Esophagus (tissue), 2 donors: Measurements from ENCODE around the gene ATXN7. TPM values are rescaled to one million over a fixed set of nuclear protein-coding genes. Genes with fewer than 3 reads are reported as not detected.

Experiments
- H3K27ac ChIP-seq, 2 donors: one replicate each; pipeline ENCODE4 v1.5.1; 2013; ENCODE audit warnings: low read depth in 2 of 2, mild to moderate bottlenecking in 2 of 2, inconsistent platforms in 1 of 2, low read length in 1 of 2, moderate library complexity in 1 of 2
- H3K27me3 ChIP-seq, 2 donors: one replicate each; pipeline ENCODE4 v1.6.1; 2013; ENCODE audit warnings: low read length in 2 of 2, control low read depth in 1 of 2, mild to moderate bottlenecking in 1 of 2; ENCODE audit not compliant: insufficient read depth in 2 of 2, control insufficient read depth in 1 of 2
- H3K36me3 ChIP-seq, 2 donors: one replicate each; pipeline ENCODE4 v1.6.1; 2013; ENCODE audit warnings: low read length in 1 of 2; ENCODE audit not compliant: control insufficient read depth in 2 of 2, insufficient read depth in 2 of 2
- H3K4me1 ChIP-seq, 2 donors: one replicate each; pipeline ENCODE4 v1.6.1; 2013; ENCODE audit warnings: low read length in 1 of 2; ENCODE audit not compliant: control insufficient read depth in 2 of 2, insufficient read depth in 2 of 2
- H3K4me3 ChIP-seq, 2 donors: one replicate each; pipeline ENCODE4 v1.5.1; 2013; ENCODE audit warnings: low read length in 2 of 2, mild to moderate bottlenecking in 2 of 2, low read depth in 1 of 2, moderate library complexity in 1 of 2
- H3K9me3 ChIP-seq, 2 donors: one replicate each; pipeline ENCODE4 v1.6.1; 2013; ENCODE audit warnings: mild to moderate bottlenecking in 2 of 2, low read depth in 1 of 2, low read length in 1 of 2, moderate library complexity in 1 of 2; ENCODE audit not compliant: control insufficient read depth in 2 of 2, insufficient read depth in 1 of 2
- WGBS, 2 donors: extraction: QIAGEN DNeasy Blood & Tissue Kit; methylation state at CpG; one replicate each; pipeline ENCODE4 v1.1.7; 2013; 5-methylcytosine and 5-hydroxymethylcytosine counted together
- polyA plus RNA-seq, 2 donors: library from polyadenylated mRNA; stranded (reverse); fragments of 200-250 nt; gene quantifications; one replicate each; pipeline ENCODE4 v1.2.3, GENCODE V29; 2013
- donor health status: healthy with polysubstance abuse.
- donor health status: Bipolar disorder and iron deficiency.

ATXN7 gene, protein sequence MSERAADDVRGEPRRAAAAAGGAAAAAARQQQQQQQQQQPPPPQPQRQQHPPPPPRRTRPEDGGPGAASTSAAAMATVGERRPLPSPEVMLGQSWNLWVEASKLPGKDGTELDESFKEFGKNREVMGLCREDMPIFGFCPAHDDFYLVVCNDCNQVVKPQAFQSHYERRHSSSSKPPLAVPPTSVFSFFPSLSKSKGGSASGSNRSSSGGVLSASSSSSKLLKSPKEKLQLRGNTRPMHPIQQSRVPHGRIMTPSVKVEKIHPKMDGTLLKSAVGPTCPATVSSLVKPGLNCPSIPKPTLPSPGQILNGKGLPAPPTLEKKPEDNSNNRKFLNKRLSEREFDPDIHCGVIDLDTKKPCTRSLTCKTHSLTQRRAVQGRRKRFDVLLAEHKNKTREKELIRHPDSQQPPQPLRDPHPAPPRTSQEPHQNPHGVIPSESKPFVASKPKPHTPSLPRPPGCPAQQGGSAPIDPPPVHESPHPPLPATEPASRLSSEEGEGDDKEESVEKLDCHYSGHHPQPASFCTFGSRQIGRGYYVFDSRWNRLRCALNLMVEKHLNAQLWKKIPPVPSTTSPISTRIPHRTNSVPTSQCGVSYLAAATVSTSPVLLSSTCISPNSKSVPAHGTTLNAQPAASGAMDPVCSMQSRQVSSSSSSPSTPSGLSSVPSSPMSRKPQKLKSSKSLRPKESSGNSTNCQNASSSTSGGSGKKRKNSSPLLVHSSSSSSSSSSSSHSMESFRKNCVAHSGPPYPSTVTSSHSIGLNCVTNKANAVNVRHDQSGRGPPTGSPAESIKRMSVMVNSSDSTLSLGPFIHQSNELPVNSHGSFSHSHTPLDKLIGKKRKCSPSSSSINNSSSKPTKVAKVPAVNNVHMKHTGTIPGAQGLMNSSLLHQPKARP
- polyA plus RNA-seq: 1 to 10 TPM; 2.6 to 5.9 TPM

DNA sequence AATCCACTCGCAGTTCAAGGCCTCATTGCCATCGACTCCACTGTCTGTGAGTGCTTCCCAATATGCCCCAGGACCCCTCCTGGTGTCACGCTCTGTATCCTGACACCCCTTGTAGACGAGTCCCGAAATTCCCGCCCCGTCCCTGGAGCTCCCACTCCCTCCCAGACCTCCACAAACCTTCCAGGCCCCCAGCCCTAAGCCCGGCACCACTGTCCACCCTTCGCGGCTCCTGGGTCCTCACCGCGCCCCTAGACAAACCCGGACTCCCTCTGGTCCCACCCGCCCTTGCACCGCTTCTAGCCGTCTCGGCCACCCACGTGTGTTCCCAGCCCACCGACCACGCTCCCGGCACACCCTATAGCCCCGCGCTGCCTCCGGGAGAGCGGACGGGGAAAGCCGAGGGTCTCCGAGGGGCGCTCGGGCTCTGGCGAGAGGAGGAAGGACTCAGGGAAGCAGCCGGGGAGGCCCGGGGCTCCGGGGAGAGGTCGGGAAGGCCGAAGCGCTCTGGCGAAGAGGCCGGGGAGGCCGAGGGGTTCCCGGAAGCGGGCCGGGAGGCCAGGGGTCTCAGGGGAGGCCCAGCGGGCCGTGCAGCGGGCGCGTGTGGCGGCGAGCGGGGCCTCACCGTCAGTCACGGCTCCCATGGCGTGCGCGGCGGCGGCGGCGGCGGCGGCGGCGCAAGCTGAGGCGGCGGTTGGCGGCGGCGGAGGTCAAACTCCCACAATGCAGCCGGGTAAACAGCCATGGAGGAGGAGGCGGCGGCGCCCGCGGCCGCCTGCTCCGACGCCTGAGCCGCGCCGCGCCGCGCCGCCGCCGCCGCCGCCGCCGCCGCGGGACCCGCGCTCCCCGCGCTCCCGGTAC, at the start of gene ATXN7, which contains the start of gene THOC7:
TSS of gene ATXN7 (plus strand) at position 718 of the 858 bp plus-strand sequence. CDS start 48,732 bp downstream, outside the sequence.
TSS of gene THOC7 (minus strand) at position 656 of the 858 bp plus-strand sequence. CDS start at position 641, 15 bp downstream.
- H3K27me3 ChIP-seq: no peaks in the 10 kb centered on the region
- H3K27ac ChIP-seq: peak within 1 kb of the TSS; percentile 84 to 93
- 1 to 2% methylated on average over 50 to 98 of the region's 98 CpGs for WGBS, 2 donors
- peak within 1 kb of the TSS; percentile 89 to 99 for H3K4me3 ChIP-seq
- no peaks in the 10 kb centered on the region for H3K36me3 ChIP-seq
- no peaks in the 10 kb centered on the region for H3K9me3 ChIP-seq
- peaks cover 0 to 4% of the 10 kb centered on the region in 2 donors for H3K4me1 ChIP-seq

DNA sequence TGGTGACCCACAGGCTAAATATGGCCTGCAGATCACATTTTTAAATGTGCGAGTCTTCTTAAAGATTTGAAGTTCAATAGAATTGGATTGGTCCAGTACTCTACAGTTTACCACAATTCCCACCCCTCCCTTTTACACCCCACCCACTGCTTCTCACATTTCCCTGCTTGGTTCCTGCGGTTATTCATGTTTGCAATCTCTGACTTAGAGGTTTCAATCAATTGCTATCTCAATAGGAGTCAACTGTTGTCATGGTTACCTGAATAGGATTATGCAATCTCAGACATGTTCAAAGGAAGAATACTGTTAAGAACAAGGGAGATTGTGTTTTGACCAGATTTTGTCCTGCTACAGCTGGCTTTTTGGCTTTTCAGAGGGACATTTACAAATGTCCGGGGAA, 49.4 kb upstream of the ATXN7 start:
- H3K27ac ChIP-seq: no peak overlapping the region
- H3K4me1 ChIP-seq: no peaks in the 10 kb centered on the region
- no peaks in the 10 kb centered on the region for H3K27me3 ChIP-seq
- H3K9me3 ChIP-seq: no peaks in the 10 kb centered on the region
- no peaks in the 10 kb centered on the region for H3K36me3 ChIP-seq
- WGBS, 2 donors: 79 to 87% methylated on average over 3 of the region's 3 CpGs
- H3K4me3 ChIP-seq: no peak overlapping the region

DNA sequence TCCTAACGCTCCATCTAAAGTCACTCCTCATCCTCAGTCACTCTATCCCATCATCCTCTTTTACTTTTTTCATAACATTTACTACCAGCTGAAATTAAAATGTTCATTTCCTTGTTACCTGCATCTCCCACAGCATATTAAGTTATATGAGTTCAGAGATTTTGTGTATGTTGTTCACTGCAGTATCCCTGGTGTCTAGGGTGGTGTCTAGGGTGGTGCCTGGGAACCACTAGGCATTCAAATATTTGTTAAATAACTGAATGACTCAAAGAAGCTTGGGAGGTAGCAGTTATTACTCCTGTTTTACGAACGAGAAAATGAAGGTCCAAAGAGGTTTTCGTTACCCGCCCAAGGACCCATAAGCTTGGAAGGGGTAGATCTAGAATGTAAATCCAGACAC, 46.4 kb upstream of the ATXN7 start:
- H3K36me3 ChIP-seq: no peaks in the 10 kb centered on the region

DNA sequence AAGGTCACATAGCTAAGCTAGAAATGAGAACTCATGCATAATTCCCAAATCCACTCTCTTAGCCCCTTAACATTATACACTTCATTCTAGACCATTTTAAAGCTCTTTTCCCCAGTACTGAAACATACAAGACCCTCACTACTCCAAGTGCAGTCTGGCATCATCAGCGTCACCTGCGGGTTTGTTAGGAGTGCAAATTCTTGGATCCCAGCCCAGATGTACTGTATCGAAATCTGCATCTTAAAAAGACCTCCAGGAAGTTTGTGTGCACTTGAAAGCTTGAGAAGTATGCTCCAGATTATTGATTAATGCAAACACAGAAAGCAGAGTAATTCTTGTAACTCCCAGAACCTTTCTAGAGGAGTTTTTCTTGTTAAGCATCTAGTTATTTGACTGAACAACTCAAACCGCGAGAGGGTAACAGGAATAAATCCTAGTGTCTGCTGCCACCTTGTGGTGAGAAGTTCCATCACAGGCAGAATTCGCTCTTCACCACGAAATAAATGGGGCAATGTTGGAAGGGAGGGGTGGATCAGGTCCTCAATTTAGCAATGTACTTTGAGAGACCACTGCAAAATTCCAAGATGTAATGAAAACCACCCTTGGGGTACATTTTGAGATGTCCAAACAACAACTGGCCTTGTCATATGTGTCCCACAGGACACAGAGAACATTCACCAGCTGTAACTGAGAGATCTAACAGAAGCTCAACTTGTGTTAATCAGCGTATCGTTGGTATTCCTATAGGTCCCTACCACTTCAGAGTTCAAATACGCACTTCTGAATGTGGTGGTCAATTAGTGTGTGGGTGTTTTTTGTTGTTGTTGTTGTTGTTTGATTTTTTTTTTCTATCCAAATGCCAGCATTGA, 45.2 kb upstream of the ATXN7 start:
- H3K27ac ChIP-seq: no peak overlapping the region
- H3K27me3 ChIP-seq: no peaks in the 10 kb centered on the region
- no peaks in the 10 kb centered on the region for H3K36me3 ChIP-seq
- H3K4me1 ChIP-seq: no peaks in the 10 kb centered on the region
- no peak overlapping the region for H3K4me3 ChIP-seq
- WGBS, 2 donors: 33 to 34% methylated on average over 10 of the region's 10 CpGs
- H3K9me3 ChIP-seq: no peaks in the 10 kb centered on the region

More for the DNA sequence above, 46.4 kb upstream of the ATXN7 start:
- no peak overlapping the region for H3K27ac ChIP-seq
- no peak overlapping the region for H3K4me3 ChIP-seq
- 83 to 93% methylated on average over 5 of the region's 5 CpGs for WGBS, 2 donors
- H3K9me3 ChIP-seq: no peaks in the 10 kb centered on the region
- H3K4me1 ChIP-seq: no peaks in the 10 kb centered on the region
- no peaks in the 10 kb centered on the region for H3K27me3 ChIP-seq

DNA sequence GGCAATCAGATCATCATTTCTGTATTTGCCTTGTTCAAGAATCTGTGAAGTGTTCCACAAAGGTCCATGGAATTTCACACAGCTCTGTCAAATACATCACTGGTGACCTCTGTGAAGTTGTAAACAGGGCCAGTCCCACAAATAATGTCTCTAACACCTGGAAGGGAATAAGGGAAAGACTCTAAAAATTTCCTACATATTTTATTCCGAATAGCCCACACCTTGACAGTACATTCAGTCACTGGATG, 44.6 kb upstream of the ATXN7 start, which contains the start of gene C3orf49:
TSS of gene C3orf49 (plus strand) at position 149 of the 248 bp plus-strand sequence. CDS start 173 bp downstream, outside the sequence.
- WGBS, 2 donors: 95 to 97% methylated on average over 1 of the region's 1 CpG
- Histone ChIP-seq H3K27me3 (no peaks in the 10 kb centered on the region), H3K9me3 (no peaks in the 10 kb centered on the region), H3K27ac (no peak within 1 kb of the TSS), H3K4me3 (no peak within 1 kb of the TSS), H3K4me1 (no peaks in the 10 kb centered on the region), H3K36me3 (no peaks in the 10 kb centered on the region)

DNA sequence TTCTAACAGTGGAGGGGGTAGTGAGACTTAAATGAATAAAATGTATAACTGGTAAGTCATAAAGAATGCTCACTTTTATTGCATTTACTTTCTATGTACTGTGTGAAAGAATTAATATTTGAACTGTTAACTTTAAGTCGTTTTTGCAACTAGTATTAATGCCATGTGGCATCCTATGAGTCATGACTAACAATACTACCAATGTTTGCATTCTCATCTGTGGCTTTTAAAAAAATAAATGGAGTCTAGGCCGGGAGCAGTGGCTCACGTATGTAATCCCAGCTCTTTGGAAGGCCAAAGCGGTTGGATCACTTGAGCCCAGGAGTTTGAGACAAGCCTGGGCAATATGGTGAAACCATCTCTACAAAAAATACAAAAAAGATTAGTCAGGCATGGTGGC, 39.4 kb upstream of the ATXN7 start:
- no peaks in the 10 kb centered on the region for H3K27me3 ChIP-seq
- H3K4me1 ChIP-seq: no peaks in the 10 kb centered on the region
- no peaks in the 10 kb centered on the region for H3K36me3 ChIP-seq
- WGBS, 2 donors: 51 to 67% methylated on average over 4 of the region's 4 CpGs
- H3K4me3 ChIP-seq: no peak overlapping the region
- no peak overlapping the region for H3K27ac ChIP-seq
- H3K9me3 ChIP-seq: no peaks in the 10 kb centered on the region

DNA sequence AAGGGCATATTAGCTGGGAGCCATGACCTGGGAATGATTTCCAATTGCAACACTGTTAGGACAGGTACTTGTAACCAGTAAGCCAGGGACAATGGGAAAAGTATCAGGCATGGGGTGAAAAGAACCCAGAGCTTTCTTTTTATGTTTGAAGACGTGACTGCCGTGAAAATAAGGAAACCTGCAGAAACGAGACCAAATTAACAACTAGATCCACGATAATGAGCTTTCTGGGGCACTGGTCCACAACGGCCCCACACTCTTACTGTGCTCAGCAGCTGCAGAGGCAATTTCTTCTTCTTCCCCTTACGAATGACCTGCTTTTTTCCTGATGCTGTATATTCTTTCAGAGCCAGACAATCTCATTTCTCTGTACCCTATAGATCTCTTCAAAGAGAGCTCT, 33.1 kb upstream of the ATXN7 start:
- Histone ChIP-seq H3K9me3 (no peaks in the 10 kb centered on the region), H3K27ac (peak overlapping the region in 1 of 2 donors; percentile 6), H3K4me1 (no peaks in the 10 kb centered on the region), H3K27me3 (no peaks in the 10 kb centered on the region), H3K36me3 (peaks cover 0 to 3% of the 10 kb centered on the region in 2 donors), H3K4me3 (no peak overlapping the region)
- WGBS, 2 donors: 60 to 84% methylated on average over 6 of the region's 6 CpGs

DNA sequence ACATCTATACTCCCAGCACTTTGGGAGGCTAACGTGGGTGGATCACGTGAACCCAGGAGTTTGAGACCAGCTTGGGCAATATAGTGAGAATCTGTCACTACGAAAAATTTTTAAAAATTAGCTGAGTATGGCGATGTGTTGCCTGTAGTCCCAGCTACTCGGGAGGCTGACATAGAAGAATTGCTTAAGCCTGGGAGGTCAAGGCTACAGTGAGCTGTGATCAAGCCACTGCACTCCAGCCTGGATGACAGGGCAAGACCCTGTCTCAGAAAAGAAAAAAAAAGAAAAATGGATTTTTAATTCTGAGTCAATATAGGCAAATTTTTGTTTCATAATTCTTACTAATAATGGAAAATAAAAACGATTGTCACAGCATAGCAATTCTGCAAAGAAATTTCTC, 31.3 kb upstream of the ATXN7 start:
- WGBS, 2 donors: 86 to 93% methylated on average over 6 of the region's 6 CpGs
- no peaks in the 10 kb centered on the region for H3K27me3 ChIP-seq
- no peaks in the 10 kb centered on the region for H3K4me1 ChIP-seq
- no peak overlapping the region for H3K4me3 ChIP-seq
- H3K36me3 ChIP-seq: peaks cover 0 to 3% of the 10 kb centered on the region in 2 donors
- no peak overlapping the region for H3K27ac ChIP-seq
- no peaks in the 10 kb centered on the region for H3K9me3 ChIP-seq
